DMS53 treated with DMSO at 0.1 percent for 48 hours (cell line): ENCODE data around the gene GJD2.

Experiments
- DNase-seq: peaks from one replicate; lab custom pipeline; 2025; ENCODE audit not compliant: unreplicated experiment; lab: John Stamatoyannopoulos, UW

The GJD2 gene

DNA sequence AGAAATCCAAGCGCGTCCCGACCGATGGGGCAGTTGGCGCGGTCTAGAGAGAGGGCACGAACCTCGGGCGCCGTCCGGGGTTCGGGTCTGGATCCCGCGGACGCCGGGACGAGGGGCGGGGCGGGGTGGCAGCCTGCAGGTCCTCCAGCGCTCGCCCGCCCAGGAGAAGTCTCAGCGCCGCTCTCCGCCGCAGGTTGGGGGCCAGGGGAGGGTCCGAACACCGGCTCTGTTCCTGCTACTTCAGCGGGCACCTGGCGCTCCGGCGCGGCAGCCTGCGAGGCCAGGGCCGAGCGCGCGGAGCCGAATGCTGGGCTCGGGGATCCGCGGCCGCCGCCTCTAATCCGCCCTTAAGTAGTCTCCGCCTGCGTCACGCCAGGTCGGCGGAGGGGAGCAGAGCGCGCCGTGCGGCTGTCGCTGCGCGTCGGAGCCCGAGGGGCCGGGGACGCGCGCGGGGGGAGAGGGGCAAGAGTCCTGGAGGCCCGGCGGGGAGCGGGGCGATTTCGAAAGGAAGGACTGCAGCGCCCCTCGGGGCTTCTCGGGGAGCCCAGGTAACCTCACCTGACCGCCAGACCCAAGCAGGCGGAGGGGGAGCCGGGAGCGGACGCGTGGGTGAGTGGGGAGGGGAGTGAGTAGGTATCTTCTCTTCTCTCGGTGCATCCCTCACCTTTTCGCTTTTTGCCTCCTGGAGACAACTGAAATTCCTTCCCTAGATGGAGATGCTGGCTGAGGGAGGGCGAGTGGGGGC lies at the start of gene GJD2:
GJD2 (minus strand) TSS at position 325 of the 745 bp plus-strand sequence. CDS start 510 bp downstream, outside the sequence.
- no peak for DNase-seq

DNA sequence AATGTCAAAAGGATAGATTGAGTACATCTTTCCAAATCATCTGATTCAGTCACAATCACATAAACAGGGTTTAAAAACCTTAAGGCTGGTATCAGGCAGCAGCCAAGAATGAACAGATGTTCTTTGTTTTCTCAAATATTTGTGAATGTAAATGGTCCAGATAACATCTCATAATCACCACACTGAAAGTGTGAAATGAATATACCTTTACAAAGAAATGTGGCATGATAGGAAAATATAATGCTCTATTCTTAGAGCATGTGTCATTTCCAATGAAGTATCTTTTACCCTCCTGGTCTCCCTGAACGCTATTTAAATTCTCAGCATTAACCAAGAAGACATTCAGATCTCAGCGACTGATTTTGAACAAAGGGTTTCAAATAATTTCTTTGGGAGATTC lies 49.3 kb upstream of the GJD2 start:
- DNase-seq: no peak

DNA sequence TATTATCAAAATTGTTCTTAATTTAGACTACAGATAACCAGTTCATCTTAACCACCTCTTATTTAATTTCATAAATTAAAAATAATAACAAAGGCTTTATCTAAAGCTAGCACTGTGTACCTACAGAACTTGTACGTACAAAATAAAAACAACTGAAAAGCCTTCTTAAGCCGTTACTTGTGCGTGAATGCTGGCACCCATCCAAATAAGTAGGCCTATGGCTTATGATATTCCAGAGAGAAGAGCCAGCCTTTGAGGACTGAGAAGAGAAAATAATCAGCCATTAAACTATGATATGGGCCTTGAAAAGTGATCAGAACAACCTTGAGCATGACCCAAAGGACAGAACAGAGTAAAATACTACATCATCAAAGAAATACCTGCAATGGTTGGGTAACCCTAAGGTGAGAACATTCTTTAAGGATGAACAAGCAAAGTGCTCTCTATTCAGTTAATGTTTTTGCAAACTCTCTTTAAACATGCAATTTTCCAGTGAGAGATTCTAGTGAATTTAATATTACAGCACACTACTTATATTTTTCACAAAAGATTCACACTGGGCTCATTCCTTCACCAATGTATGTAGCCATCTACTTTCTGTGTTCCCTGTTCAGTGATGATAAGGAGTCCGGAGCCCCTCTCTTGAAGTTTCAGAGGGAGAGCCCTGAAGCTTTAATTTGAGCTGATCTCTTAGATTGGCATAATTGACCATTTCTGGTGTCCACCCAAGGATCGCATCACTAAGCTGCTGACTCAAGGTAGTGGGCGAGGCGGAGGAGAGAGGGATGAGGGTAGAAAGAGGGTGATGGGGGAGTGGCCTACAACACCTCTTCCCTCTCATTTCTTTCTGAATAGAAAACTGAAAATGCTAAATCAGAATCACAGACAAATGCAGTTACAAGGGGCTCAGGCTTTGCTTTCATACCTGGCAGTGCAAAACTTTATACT lies 48.3 kb upstream of the GJD2 start:
- no peak for DNase-seq

DNA sequence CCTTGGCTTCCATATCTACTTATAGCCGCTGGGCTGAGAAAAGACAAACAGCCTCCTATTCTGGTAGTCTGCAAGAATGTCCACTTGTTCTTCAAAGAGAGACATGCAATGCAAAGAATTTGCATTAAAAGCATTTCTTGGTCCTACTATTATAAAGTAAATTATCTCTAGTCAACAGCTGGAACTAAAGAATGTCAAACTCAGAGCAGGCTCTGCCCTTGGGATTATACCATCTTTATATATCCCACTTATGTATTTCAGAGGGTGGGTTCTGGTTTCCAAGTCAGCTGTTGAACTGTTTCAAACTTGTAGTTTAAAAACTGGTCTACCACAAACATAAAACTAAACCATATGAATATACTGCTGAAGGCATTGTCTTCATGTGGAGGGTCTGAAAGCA lies 47.6 kb upstream of the GJD2 start:
- no peak for DNase-seq

DNA sequence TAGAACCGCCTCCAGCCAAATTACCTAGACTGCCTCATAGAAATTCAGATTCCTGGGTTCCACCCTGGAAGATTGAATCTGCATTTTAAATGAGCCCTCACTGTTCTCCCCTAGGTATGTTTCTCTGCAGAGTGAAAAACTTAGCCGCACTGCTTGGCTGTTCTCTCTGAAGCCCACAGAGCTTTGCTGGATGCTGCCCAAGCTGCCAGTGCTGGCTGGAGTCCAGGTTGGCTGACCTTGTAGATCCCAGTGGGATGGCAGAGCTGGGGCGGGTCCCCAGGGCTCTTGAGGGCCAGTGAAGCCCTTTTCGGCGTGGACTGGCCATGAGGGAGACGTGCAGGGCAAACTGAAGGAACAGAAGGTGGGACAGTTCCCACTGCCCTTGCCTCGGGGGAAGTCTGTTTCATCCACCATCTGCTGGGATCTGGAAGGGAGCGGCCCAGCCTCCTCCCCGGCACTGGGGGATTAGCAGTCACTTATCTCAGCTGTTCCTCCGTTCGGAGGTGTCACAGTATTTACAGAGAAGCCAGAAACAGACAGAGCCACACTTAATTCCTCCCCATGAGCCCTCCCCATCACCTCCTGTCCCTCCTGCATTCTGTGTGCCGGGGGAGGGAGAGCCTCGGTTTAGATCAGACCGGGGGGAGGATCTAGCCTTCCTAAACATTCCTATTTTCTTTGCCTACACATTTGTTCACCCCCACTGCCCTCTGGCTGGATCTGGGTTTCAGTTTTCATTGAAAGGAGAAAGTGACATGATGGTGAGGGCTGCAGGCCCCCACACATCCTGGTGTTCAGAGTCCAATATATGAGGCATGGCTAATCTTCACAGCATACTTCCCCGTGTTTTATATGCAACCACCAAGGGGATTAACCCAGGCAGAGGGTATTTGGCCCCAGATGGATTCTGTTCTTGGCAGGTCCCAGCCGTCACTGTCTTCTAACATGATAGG lies 44.6 kb upstream of the GJD2 start:
- DNase-seq: no peak

DNA sequence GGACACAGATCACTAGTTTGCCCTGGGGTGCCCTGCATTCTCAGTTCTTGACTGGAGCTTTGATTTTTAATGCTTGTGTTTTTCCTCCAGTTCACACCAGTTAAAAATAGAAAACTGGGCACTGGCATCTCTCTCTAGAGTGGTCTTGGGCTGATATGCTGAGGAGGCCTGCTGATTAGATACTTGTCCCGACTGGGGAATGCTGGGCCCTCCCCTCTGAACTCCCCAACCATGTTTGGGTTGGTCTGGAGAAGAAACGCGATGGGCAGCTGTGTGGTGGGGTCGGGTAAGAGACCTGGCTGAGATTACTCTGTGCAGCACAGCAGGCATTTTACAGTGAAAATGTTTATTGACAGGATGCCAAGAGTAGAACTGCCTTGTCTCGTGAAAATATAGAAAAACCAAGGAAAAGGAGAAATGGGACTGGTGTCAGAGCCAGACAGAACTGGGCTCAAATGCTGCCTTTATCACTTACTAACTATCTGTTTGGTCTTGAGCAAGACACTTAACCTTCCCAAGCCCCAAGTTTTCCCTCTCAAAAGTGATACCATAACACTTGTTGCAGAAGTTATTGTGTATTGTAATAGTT lies 42.1 kb upstream of the GJD2 start:
- no peak for DNase-seq

DNA sequence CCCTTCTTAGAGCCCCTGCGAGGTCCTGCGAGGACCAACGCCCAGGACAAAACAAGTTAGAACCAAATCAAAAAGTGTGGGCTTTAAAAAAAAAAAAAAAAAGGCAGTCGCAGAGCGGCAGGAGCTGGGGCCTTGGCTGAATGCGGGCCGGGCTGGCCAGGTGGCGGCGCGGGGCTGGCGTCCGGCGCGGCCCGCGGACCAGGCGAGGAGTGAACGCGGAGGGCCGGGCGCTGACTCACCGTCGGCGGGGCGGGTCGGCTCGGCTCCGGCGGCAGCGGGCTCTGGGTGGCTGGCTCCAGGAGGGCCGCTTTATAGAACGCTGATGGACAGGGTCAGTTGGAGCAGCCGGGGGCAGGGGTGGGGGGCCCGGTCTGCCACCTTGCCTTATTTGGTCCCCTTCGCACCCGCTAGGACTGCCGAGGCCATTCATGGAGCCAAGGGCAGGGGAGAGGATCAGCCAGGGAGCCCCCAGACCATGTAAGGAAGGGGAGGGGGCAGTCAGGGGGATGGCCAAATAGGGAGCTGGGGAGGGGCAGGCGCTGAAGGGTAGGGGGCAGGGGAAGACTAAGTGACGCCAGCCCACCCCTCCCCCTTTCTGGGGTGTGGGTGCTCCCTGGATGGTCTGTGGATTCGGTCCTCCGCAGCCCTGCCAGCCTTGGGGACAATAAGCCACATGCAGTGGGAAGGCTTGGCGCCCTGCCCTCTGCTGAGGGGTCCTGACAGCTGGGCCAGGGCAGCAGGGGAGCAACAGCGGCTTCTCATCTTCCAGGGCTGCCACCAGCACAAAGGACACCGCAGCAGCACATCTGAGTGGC lies 40.7 kb upstream of the GJD2 start, which contains the start of gene ACTC1:
ACTC1 (minus strand) TSS at position 283 of the 815 bp plus-strand sequence. CDS start 741 bp downstream, outside the sequence.
- no peak for DNase-seq

DNA sequence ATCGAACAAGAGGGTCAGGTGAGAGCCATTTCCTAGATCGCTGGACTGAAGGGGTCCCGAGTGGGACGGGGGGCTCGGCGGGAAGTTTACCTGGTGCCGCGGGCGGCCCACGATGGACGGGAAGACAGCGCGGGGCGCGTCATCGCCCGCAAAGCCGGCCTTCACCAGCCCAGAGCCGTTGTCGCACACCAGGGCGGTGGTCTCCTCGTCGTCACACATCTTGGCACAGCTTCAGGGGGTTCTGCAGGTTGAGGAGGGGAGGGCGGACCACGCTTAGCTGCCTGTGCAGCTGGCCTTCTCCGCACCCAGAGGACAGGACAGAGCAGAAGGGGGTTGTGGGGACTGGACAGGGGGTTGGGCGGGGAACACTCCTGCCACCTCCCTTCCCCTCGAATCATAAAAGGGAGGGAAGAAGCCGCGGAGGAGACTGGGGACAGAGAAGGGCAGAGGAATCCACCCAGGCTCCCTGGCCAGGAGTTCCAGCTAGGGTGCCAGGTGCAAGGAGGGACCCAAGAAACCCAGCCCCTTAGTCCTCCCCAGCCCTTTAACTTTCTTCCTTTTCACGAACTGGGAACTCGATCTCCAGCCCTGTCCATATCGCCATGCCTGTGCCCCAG lies 39.9 kb upstream of the GJD2 start:
- DNase-seq: no peak

DNA sequence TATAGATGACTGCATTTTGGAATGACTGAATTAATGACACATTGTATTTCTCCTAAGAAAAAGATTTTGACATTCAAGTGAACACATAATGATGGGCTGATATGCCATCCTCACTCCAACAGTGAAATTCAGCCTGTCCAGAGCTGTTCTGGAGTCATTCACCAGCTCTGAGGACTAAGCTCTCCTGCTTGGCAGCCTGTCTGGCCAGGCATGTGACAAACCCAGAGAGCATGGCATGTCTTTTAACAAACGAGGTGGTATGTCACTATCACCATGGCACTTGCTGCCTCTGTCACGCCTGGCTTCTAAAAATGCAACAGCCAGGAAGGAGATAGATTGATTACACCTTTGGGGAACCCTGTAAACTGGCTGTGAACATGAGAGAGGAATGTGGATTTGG lies 39.1 kb upstream of the GJD2 start:
- no peak for DNase-seq

DNA sequence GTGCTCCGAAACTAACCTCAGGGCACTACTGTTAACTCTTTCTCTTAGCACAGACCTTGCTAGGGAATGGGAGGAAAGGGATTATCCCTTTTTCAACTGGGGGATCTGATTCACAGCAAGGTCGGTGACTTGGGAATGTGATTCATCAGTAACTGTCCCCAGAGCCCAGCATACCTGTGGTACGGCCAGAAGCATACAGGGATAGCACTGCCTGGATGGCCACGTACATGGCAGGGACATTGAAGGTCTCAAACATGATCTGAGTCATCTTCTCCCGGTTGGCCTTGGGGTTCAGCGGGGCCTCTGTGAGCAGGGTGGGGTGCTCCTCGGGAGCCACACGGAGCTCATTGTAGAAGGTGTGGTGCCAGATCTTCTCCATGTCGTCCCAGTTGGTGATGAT lies 38.3 kb upstream of the GJD2 start:
- no peak for DNase-seq

DNA sequence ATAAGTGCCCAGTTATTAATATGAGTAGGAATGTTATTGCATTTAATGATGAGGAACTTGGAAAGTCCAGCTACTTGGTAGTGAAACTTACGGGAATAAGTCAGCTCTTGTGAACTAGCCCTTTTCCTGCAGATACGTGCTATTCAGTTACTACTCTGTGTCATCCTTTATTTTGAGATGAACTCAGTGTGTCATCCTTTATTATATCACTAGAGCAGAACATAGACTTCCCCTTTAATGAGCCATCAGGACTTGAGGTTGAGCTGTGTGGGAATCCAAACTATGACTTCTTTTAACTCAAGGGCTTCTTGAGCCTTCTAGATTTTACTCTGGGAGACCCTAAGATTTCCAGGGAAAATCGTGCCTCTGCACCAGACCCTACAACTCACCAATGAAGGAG lies 36.9 kb upstream of the GJD2 start:
- no peak for DNase-seq

DNA sequence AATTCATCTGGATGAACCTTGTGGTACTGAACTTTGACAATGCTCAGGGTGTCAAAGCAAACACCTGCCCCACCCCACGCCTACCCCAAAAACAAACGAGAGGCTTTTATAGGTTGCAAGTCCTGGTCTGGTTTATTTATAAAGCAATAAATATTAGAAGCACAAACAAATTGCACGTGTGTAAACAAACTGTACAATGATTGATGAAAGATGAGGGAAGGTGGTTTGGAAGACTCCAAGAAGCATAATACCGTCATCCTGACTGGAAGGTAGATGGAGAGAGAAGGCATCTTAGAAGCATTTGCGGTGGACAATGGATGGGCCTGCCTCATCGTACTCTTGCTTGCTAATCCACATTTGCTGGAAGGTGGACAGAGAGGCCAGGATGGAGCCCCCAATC lies 35.3 kb upstream of the GJD2 start:
- no peak for DNase-seq

DNA sequence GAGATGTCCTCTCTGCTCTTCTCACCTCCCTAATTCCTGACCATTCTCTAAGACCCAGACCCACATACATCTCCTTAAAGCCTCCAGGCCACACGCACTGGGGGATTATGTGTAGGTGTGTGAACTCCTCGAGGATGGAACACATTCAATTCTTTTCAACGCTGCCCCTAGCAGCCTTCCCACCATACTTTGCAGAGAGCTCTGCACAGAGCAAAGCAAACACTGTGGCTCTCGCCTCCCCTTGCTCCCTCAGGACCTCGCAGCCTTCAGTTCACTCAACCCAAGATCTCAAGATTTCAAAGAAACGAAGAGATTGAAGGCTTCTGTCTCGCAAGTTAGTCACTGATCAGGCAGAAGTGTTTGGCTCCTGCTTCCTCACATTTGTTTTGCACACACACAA lies 34.5 kb upstream of the GJD2 start:
- no peak for DNase-seq

DNA sequence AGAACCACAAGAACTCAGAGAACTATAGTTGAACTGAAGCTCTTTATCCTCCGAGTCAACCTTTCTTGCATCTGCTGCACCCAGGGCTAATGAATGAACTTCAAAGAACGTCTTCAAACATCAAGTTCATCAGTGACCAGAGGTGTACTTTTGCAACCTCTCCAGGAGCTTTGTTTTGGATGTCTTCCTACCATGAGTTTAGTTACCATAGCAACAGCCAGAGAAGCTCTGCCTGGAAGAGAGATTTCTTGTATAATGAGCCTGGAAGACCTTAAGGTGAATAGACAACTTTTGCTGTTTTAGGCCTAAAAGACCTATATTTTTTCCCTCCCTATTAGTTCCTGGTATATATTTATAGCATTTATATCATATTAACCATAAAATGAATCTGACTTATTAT lies 31.4 kb upstream of the GJD2 start:
- DNase-seq: no peak

DNA sequence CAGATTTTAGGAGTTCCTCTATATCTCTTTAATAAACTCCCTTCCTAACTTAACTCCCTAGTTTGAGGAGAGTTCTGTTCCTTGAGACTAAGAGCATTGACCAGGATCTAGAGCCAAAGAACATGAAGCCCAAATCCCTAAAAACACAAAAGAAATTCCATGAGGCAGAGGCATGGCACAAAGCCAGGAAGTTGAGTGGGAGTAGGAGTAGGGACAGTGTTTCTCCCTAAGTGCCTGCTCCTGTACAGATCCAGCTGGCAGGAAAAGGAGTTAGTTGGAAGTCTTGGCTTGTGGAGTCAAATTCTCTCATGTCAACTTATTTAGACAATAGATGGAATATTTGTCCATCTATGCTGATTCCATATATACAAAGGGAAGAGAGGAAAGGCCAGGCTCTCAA lies 29.2 kb upstream of the GJD2 start:
- DNase-seq: no peak

DNA sequence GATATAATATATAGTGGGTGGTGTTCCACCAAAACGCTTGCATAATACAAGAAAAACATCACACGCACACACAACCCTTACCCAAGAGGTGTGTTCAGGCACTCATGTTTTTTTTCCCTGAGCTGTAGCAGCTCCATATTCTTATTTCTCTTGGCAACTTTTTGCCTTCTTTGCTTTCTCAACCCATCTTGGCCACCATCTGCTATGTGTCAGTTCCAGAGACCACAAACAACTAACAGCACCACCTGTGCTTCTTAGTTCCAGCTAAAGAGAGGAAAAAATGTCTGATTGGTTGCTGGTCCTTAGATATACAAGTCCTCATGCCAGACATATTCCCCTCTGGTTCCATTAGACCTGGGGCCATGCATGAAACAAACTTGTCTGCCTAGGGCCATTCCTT lies 28.6 kb upstream of the GJD2 start:
- no peak for DNase-seq

DNA sequence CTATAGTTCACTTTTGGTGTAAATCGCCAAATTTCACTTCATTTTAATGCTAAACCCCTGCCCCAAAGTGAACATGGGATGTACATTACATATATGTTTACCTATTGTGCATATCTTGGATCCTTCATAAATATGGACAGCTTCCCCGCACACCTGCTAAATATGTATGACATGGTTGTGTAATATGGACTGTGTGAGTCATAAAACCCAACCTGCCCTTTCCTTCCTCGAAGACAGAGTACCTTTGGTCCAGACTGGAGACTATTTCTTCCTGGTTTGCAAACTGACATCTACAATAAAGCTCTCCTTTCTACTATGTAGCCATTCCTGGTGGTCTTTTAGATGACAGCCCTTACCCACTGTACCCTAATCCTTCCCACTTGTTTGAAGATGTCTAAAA lies 28.1 kb upstream of the GJD2 start:
- no peak for DNase-seq

DNA sequence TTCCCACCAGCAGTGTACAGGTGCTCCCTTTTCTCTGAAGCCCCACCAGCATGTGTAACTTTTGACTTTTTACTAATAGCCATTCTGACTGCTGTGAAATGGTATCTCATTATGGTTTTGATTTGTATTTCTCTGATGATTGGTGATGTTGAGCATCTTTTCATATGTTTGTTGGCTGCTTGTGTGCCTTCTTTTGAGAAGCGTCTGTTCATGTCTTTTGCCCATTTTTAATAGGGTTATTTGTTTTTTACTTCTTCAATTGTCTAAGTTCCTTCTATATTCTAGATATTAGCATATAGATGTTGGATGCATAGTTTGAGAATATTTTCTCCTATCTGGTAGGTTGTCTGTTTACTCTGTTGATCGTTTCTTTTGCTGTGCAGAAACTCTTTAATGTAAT lies 25.9 kb upstream of the GJD2 start:
- DNase-seq: no peak

DNA sequence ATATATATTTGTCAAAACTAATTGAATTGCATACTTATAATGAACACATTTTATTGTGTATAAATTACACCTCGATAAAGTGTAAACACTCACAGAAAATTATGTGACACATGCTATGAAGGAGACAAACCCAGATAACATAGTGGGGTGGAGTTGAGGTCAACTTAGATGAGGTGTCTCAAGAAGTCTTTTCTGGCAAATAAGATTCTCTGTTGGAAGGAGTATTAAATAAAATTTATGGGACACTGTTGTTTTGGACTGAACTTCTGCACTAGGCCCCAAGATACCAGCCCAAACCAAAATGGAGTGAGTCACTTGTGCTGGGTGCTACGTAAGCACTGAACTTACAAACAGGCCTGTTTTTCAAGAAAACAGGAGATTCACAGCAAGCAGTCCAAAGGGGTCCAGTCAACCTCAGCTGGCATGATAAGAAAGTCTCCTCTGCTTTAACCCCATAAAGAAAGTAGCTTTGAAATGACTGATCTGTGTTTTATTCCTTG lies 21.9 kb upstream of the GJD2 start:
- DNase-seq: no peak
